ENCODE results near the gene SIGLEC6.

Gene SIGLEC6

DNA sequence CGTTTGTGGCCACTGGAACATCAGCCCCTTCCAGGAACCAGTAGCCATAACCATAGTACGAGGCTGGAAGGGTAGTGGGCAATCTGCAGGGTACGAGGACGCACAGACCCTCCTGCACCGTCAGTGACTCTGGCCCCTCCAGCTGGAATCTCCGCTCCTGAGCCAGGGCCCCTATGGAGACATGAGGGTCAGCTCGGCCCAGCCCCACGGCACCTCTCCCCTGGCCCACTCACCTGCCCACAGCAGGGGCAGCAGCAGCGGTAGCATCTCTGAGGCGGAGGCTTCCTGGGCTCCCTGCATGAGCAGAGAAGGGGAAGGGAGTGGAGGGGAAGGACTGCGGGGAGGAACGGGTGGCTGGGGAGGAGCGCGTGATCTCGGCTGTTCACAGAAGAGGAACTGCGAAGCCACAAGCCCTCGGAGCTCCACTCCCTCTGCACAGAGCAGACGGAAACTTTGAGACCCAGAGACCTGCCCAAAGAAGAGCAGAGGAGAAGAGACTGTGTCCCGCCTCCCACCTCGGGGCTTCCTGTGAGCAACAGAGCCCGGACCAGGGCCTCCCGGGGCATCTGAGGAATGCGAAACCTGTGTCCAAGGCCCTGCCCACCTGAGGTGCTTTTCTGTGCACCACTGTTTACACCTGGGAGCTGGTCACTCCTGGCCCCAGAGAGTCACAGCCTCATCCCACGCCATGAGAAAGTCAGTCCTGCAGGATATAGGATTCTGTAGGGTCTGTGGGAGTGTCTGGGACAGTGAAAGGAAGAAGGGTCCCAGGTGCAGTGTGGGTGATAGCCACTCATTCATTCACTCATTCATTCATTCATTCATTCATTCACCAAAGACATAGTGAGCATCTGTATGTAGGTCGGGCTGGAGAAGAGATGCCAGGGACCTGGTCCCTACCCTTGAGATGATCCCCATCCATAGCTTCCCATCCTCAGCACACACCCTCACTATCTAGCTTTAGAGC is at the start of gene SIGLEC6:
TSS of gene SIGLEC6 (minus strand) at position 322 of the 967 bp plus-strand sequence. CDS start at position 300, 22 bp downstream.
- DNase-seq = peak; percentile 91

DNA sequence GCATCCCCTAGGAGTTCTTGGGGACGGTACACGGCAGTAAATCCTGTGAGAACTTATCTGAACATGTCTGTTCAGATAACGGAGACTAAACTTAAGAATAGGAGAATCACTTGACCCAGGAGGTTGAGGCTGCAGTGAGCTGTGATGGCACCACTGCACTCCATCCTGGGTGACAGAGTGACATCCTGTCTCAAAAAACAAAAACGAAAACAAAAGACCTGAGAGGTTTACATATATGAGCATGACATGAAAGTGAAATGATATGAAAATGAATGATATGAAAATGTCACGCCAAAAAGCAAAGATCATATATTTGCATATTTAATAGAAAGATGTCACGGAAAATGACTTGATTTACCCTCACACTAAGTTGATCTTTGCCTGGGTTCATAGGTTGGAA is 45.4 kb upstream of the SIGLEC6 start:
- no peak for DNase-seq

DNA sequence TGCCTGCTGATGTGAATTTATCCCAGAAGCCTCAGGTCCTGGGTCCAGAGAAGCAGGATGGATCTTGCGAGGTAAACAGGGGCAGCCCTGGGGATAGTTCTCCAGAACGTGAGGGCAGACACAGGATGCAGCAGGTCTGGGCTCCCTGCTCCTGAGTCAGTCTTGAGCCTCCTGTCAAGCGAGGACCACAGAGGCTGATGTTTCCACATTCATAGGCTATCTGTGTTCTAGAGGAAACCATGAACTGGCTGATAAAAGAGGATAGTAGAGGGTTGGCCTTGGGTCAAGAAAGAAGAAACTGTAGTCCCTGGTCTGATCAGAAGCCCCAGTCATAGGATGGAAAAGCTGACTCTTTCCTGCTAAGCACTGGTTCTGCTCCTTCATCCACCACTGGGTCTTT is 41.9 kb upstream of the SIGLEC6 start:
- no peak for DNase-seq

DNA sequence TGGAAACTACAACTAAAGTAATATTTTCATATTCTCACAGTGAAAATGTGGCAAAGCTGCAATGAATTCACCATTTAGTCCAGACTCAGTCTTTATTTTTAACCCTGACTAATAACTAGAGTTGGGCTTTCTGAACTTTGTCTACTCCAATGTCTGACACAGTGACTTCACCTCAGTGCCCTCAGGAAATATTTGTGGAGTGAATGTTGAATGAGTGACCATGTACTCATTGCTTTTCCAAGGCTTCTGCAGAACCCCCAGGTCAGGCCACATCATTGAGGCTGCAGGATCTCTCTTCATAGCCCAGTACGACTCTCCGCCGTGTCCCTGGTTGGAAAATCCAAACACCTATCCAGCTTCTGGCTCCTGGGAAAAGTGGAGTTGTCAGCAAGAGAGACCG is 41.4 kb upstream of the SIGLEC6 start:
- no peak for DNase-seq

DNA sequence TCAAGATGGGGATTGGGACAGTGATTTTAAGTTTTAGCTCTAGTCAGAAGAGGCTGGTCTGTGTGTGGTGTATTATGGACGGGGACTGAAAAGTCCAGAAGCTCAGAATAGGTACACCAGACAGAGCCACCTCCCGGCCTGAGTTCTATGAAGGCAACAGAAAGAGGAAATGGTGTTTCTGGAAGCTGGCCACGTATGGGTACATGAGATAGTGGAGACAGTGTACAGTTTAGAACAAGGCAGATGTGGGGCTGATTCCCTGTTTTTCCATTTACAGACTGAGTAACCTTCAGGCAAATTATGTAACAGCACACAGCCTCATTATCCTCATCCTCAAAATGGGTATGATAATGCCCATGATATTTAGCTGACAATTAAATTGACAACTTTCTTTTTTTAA is 40.9 kb upstream of the SIGLEC6 start:
- DNase-seq = no peak

DNA sequence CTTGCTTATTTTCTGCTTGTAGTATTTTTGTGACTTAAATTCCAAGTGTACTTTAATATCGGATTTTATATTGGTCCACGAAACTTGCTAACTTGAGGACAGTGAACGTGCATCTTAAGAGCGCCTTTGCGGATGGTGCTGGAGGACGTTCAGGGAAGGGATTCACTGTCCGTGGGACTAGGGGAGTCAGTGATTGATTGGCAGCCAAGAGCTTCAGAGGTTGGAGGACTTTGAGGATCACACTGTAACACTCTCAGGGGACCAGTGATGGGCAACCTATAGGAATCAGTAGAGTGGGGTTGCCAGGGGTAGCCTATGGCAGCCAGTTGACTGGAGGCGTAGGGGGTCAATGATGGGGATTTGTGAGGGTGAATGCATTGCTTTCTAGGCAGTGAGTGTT is 40.1 kb upstream of the SIGLEC6 start:
- DNase-seq = no peak

DNA sequence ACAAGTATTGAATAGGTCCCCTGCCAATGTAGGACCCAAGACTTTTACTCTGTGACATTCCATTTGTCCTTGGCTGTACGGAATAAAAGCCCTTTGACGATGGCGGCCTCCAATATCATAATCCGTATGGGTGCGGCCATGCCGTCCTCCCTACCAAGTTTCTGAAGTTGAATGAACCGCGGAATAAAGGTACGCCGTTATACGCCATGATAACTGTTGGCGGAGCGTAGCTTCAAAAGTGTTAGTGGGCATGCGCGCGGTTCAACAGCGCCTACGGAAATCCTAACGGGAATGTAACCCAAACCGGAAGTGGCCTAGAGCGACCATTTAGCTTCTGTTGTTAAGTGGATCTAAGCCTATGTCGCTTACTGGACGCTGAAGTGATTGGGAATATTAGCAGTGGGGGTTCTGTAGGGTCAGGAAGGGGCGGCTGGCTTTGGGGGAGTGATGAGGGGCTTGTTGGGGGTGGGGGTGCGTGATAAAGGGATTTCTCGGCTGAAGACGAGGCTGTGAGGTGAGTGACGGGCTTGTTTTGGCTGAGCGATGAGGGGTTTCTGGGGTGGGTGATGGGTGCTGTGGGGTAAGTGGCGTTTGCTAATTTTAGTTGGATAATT is 39.6 kb upstream of the SIGLEC6 start, which contains the start of gene ZNF175:
TSS of gene ZNF175 (plus strand) at position 322 of the 614 bp plus-strand sequence. CDS start 2,047 bp downstream, outside the sequence.
- DNase-seq = peak; percentile 98

DNA sequence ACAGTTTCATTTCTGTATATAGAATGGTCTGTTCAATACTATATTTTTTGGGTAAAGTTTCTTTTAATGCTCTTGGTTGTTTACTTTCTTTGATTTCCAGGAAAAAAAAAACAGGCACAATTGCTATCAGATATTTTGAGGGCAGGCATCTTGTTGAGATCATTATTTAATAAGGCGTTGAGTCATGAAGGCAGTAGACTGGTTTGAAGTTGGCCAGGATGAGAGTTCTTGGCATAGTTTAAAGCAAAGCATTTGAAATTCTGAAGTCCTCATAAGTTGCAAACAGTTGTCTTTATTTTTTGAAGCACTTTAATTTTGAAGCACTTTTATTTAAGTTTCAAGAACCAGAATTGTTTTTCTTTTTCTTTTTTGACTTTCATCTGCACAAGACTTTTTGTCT is 37.0 kb upstream of the SIGLEC6 start:
- no peak for DNase-seq

DNA sequence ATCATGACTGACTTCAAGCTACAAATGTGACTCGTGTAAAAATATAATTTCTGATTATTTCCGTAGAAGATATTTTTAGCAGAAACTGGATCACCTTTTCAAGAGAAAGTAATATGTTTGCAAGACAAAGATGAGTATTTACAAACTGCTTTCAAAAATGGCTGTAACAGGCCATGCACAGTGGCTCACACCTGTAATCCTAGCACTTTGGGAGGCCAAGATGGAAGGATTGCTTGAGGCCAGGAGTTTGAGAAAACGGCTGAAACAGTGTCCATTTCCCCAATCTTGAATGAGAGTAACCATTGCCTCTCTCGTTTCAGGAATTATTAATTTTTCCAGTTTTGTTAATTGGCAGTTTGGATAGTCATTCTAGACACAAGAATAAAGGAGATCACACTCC is 36.1 kb upstream of the SIGLEC6 start:
- no peak for DNase-seq

DNA sequence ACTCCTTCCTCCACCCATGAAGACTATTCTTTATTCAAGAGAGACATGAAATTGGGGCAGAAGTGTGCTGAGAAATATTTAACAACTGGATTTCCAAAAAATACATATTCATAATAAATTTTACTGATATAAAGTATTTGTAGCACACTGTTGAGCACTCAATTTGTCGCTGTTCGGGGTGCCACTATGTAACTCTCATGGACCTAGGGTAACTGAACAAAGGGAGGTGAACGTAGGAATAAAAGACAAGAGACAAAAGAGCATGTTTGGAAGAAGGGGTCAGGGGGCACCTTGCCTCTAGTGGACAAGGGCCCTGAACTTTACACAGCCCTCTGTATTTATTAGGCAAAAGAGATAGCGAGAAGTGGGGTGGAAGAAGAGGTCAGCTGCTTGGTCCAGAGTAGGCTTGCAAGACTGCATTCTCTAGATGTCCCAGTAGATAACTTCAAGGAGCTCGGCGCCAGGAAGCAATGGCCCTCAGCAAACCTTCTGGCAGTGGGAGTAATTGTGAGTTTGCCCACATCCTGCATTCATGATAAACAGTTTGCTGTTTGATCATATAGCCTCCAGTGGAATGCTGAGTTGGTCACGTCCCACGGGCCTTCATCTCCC is 35.1 kb upstream of the SIGLEC6 start:
- no peak for DNase-seq

DNA sequence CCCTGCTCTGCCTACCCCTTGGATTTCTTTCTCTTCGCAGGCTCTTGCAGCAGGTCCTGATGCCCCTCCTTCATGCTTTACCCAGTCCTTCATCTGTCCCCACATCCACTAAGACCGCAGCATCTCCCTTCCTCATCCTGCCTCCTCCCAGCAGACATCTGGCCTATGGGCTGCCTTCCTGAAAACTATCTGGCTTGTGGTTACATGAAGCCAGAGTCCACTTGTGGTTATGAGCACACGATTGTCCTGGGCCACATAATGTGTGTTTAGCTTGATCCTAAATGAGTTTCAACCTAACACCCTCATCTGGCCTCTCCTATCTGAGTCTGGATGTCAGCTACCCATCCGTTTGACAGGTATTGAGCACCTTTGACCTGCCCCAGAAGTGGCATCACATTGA is 34.1 kb upstream of the SIGLEC6 start:
- DNase-seq = no peak

DNA sequence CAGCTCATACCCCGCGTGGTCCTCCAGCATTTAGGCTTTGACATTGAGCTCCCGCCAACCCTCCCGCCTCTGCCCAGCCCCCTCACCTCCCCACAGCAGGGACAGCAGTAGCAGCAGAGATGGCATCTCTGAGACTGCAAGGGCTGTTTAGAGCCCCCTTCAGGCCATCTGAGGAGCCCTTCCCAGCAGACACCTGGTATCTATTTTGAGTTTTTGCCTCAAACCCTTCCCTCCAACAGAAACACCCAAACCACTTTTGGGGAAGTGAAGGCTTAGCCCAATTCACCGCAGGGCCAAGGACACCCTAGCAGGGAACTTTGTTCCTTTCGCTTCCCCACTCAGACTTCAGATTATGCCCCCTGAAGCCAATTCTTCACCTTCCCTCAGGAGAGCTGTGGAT is 33.3 kb upstream of the SIGLEC6 start:
- DNase-seq = no peak

DNA sequence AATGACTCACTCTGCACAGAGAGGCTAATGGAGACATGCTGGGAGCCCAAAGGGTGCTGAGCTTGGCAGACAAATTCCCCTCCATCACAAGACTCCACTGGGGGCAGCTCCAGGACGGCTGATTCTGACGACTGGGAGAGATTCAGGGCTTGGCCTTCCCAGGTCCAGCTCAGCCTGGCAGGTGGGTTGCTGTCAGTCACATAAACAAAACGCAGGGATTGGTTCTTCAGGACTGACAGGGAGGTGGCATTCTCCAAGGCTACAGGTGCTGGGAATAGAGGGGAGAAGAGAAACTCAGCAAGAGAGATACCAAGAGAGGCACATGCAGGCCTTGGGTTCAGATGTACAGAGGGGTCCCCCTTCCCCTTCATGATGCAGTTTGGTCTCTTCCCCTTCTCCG is 28.9 kb upstream of the SIGLEC6 start:
- no peak for DNase-seq

DNA sequence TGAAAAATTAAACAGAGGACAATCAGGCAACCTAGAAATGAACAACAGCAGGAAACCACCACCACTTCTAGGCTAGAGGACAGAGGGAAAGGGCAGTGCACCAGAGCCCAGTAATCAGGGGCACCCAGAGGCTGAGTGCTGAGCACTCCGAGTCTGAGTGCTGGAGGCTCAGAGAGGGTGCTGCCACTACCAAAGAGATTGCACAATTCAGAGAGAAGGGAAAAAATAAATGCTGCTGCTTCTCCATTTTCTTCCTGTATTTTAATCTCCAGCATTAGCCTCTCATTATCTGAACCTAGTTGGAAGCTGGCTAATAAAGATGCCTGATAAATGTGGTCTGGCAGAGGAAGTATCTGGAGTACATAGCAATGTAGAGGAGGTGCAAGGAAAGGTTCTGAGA is 27.8 kb upstream of the SIGLEC6 start:
- DNase-seq = no peak

DNA sequence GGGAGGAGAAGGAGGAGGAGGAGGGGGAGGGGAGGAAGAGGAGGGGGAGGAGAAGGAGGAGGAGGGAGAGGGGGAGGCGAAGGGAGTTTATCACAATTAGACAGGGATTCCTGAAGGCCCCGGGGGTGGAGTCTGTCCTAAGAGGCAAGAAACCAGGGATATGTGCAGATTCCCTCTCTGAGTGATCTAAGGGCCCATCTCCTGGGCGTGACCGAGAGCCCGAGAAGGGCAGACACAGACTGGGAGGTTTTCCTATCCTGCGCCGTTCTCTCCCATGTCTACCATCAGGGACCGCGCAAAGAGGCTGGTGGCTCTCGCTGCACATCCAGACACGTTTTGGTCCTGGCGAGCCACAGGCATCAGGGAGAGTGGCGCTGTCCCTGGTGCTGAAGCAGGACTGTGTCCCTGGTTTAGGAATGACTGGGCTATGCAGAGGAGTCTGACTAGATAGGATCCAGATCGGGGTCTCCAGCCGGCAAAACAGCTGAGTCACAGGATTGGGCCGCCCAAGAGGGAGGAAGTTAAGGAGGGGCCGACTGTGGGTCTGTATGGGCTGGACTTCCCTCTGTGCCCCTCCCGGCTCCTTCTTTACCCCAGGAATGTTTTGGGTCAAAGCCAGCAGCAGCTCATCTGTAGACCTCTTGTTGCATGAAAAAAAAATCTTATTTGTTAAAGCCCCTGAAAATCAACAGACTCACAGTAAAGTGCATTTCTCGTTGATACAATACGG is 21.7 kb upstream of the SIGLEC6 start:
- DNase-seq = peak; percentile 78

DNA sequence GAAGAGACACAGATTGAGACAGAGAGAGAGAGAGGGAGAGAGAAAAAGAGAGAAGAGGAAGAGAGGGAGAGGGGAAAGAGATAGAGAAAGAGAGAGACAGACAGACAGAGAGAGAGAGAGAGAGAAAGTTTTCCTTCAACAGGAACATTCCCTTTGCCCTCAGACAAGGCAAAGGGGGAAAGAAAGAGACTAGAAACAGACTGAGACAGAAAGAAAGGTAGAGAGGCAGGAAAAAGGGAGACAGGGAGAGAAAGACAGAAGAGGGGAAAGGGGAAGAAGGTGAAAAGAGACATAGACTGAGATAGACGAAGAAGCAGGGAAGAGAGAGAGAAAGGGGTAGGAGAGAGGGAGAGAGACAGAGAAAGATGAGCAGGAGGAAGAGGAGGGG is 21.1 kb upstream of the SIGLEC6 start:
- no peak for DNase-seq

DNA sequence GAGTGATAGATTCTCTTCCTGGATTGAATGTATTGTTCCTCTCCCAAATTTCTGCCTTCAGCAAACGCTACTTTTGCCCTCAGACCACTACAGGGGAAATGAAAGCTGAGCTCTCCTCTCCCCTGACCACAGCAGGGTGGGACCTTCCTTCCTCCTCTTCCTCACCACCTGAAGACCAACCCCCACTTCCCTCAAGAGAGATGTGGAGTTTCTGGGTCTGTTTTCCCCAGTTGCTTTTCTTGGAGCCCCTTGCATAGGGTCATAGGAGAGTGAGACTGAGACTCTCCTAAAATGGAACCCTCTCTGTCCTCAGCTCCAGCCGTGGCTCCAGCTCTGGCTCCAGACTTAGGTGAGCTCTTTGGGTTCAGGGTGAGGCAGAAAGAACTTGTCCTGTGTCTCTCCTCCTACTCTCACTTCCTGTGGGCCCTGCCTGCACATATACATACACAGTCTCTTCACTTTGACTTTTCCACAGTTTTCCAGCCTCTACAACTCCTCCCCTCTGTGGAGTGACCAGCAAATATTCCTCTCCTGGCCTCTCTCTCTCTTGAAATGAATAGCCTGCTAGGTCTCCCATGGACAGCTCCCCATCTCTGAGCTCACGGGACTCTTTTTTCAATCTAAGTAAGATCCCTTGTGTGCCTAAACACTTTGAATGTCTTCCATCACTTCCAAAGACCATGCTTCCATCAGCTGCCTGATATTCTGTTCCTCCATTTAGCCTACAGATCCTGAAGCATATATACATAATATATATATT is 20.4 kb upstream of the SIGLEC6 start:
- no peak for DNase-seq

DNA sequence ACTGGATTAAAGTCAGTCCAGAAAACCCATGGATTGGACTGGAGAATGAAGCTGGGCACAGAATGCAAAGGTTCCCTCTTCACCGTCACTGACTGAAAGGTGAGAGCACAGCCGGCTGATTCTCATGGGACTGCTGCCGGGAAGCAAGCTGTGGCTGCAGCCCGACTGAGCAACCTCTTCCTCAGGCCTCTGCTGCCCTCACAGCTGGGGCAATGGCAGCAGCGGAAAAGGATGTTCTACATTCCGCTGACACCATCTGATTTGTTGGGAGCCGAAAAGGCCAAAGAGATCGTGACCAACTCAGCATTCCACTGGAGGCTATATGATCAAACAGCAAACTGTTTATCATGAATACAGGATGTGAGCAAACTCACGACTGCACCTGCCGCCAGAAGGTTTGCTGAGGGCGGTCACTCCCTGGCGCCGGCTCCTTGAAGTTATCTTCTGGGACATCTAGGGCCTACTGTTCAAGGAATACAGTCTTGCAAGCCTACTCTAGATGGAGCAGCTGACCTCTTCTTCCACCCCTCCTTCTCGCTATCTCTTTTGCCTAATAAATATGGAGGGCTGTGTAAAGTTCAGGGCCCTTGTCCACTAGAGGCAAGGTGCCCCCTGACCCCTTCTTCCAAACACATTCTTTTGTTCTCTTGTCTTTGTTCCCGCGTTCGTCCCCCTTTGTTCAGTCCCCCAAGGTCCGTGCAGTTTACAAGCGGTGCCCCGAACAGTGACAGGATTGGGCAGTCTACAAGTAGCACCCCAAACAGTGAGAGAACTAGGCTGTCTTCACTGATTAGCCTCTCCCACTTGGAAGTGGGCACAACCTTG is 19.6 kb upstream of the SIGLEC6 start:
- DNase-seq = no peak

DNA sequence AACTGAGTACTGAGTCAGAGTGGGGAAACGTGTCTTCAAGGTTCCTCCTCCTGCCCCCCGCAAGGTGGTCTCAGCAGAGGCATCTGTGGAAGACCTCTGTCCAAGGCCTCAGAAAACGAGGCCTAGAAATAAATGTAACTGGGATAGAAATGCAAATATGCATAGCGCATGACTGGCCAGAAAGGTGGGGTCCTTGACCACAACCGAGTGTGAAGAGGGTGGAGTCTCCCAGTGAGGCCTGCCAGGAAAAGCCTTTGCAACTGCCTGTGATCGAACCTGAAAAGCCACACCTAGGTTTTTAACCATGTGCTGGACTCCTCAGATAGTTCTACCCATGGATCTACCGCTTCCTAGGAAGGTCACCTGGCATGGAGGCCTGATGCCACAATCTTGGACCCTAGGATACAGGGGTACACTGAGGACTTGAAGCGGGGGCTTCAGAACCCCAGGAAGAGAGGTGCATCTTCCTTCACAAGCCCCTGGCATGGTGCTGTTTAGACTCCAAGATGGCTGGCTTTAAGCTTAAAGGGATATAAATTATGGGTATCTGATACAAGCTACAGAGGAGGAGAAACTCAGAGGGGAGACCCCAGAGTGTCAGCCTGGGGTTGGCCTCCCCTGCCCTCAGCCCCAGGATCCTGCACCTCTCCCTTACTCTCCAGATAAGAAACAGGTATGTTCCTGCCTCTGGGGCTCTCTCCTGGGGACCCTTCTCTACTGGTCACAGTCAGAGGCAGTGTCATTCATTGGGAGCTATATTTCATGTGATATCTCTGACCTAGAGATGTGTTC is 18.3 kb upstream of the SIGLEC6 start:
- DNase-seq = no peak

DNA sequence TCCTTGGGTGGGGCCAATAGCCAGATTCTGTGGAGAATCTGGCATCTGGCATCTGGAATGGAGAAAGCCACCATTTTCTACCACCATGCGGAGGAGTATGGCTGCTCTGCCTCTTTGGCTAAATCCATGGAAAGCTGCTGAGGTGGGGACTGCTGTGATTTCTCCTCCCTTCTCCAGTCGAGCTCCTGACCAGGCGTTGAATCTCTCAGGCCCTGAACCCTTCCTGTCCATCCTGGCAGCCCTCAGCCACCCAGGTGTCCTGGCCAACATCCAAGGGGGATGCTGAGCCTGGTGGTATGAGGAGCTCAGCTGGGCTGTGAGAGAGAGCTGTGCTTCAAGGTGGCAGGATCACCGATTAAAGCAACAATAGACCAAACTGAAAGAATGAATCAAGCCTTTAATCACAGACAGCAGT is 17.4 kb upstream of the SIGLEC6 start:
- DNase-seq = no peak
